COR-L47 (cell line): ENCODE data around the gene ABHD17C.

Source experiments
- DNase-seq: peaks from one replicate; lab custom pipeline; 2025; lab: John Stamatoyannopoulos, UW

Gene ABHD17C

DNA sequence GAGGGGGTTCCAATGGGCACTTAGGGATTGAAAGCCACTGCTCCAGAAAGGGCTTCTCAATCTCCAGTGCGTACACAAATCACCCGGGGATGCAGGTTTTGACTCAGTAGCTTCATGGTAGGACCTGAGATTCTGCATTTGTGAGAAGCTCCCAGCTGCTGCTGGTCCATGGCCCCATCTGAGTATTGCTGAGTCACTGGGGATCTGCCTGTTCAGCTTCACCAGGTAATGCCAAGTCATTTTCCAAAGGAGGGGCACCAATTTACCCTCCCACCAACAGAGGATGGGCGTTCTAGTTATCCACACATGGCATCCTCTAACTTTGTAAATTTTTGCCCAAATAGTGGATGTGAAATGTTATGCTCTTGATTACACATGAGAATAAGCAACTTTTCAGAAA lies 71.2 kb downstream of the ABHD17C start:
- no peak for DNase-seq

- no peak for DNase-seq
Observed at GRCh38 chr15:80768158-80768557, 73.0 kb downstream of the ABHD17C start.

- no peak for DNase-seq
Observed at GRCh38 chr15:80769153-80769828, 74.2 kb downstream of the ABHD17C start.

GRCh38 chr15:80769829-80770705 lies 75.0 kb downstream of the ABHD17C start:
- DNase-seq = no peak

DNA sequence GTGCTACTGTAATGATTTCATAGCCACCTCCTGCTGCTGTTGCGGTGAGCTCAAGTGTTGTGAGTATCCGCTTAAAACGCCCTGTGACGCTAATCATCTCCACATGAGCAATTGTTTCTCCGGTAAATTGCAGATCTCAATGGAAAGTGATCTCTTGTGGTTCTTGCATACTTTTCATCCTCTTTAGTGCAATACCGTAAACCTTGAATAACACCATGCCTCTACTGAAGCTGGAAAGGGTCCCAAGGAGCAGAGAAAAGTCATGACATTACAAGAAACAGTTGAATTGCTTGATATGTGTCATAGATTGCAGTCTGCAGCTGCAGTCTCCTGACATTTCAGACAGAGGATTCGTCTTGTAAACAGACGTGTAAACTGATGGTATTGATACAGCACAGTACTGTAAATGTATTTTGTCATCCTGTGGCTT lies 78.0 kb downstream of the ABHD17C start:
- peak; percentile 57 for DNase-seq

GRCh38 chr15:80773792-80774352 lies 78.8 kb downstream of the ABHD17C start:
- no peak for DNase-seq

DNA sequence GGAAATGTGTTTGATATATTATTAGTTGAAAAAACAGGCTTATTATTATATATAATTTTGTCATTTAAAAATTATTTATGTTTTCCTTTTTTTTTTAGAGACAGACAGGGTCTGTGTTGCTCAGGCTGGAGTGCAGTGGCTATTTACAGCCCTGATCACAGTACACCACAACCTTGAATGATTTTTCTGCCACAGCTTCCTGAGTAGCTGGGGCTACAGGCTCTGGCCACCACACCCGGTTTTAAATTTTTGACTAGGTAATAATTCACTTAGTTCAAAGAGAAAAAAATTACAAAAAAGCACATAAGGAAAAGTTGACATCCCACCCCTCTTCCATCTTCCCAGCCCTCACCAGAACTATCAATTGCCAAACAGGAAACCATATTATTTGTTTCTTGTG lies 79.4 kb downstream of the ABHD17C start:
- DNase-seq = no peak

GRCh38 chr15:80775338-80775737 lies 80.2 kb downstream of the ABHD17C start:
- DNase-seq = no peak

GRCh38 chr15:80776420-80777045 lies 81.4 kb downstream of the ABHD17C start:
- DNase-seq = peak; percentile 68

DNA sequence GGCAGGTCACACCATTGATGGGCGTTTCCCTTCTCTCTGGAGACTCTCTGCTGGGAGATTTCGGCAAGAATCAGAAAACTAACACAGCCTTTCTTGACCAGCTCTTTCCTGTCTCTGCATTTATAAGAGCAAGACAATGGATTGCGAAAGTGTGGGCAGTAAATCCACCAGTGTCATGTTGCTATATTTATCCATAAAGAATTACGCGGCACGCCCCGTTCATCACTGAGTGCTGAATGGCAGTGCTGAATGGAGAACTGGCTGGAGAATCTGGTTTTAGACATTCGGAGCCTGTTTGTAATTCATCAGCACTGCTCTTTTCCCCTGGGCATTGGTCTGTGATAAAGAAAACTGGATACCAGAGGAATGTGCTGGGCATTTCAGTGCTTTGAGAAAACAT lies 82.0 kb downstream of the ABHD17C start:
- DNase-seq = no peak

- no peak for DNase-seq
Observed at GRCh38 chr15:80777826-80778620, 82.9 kb downstream of the ABHD17C start.

- no peak for DNase-seq
Observed at GRCh38 chr15:80778621-80778963, 83.5 kb downstream of the ABHD17C start.

- DNase-seq = peak; percentile 68
Observed at GRCh38 chr15:80778964-80779657, 84.0 kb downstream of the ABHD17C start, which contains the start of gene CEMIP. Gene CEMIP (plus strand): TSS chr15:80779370. CDS start chr15:80873880, 94,510 bp downstream.

DNA sequence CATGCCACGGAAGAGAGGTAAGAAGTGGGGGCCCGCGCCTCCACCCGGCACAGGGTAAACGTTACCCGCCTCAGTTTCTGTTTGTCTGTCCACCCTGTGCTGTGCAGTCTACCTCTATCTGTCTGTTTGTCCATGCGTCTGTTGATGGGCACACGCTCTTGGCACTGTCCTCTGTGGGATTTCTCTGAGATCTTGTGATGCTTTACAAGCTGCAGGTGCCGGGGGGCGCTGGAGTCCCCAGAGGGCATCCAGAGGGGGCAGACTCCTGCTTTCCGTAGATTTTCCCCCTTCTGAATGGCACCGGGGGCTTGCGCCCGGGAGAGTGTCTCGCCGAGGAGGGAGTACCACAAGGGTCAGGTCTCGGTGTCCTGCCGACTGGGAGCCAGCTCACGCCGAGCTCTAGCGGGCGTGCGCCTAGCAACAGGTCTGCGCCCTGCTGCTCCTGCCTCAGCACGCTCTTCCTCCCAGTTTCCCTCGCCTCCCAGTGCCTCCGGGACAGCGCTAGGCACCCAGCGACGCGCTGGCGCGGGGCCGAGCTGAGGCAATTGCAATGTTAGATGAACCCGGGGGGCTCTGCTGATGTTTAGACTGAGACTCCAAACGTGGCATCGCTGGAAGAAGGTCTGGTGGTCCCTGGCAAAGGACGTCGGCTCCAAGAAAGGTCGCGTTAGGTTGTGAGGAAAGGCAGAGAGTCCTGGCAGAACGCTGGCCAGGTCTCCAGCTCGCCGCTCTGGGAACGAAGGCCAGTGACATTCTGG lies 84.7 kb downstream of the ABHD17C start:
- DNase-seq = peak; percentile 66

DNA sequence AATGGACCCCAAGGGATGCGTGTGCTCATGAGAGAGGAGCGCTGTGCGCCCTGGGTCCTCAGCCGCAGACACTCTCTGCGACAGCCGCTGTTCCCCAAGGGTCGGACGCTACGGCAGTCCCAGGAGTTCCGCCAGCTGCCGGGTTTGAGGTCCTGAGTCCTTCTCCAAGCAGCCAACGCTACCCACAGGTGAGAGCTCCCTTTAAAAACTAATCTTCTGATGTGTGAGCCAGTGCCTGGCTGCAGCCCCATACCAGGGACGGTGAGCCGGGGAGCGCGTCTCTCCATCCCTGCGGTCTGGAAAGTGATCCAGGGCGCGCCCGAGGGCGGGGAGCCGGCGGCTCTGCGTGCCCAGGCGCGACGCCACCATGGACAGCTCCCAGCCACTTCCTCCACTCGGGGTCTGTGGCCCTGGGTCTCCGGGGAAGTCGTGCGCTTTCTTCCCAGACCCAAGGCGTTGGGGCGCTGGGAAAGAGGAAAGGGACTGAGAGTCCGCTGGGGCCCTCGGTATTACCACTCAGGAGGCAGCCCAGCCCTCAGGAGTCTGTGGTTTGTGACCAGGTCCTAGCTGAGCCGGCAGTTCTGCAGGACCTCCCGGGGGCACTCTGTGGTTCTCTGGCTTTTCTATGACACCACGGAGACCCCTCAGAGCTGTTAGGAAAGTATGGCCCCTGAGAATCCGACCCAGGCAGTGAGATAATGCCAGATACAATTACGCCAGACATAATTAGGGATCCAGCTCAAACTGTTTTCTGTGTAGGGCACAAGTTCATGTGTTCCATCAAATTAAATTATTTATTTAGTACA lies 85.5 kb downstream of the ABHD17C start:
- DNase-seq = no peak

DNA sequence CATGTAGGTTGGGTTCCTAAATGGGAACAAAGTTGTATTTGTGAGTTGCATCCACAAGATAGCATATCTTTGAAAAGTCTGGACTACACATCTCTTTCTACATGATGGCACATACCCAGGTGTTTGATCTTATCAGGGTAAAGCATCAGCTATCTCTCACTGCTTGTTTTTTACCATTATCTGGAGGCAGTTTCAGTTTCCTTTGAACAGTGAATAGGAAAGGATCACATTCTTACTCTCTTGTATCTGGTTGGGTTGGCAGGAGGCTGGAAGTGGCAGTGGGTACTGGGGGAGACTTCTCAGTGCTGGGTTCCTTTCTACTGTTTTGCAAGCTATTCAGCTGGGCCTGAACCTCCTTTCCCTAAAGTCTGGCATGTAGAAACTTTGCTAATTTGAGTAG lies 88.2 kb downstream of the ABHD17C start:
- no peak for DNase-seq

GRCh38 chr15:80785335-80785734 lies 90.2 kb downstream of the ABHD17C start:
- no peak for DNase-seq

- DNase-seq = no peak
Observed at GRCh38 chr15:80785811-80786354, 90.8 kb downstream of the ABHD17C start.

DNA sequence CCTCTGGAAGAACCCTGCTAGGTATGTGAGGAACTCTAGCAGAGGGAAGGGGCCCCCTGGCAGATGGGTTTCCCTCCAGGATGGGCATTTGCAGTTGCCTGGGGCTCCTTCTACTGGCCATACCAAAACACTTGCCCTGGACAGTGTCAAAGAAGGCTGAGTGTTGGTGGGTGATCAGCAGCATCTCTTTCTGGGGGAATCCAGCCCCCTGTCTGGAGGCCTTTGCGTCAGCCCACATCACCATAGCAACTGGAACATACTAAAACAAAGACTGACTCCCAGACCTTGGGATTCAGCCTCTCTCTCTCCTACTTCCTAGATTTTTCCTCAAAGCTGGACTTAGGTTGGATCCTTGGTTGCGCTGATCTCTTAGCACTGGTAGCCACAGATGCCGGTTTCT lies 92.2 kb downstream of the ABHD17C start:
- DNase-seq = no peak
